KMS-11 (cell line): ENCODE measurements around the gene CBY1.

Source experiments
- H2AFZ ChIP-seq: fragments of 200-600 bp; sonication (generic); 2 replicates; pipeline ENCODE4 v1.6.1; 2016; ENCODE audit warnings: antibody characterized with exemption, mixed run types, low read depth
- H3K27ac ChIP-seq: fragments of 200-600 bp; sonication (generic); 2 replicates; pipeline ENCODE4 v1.6.1; 2016; ENCODE audit warnings: mild to moderate bottlenecking, mixed run types
- H3K27me3 ChIP-seq: fragments of 200-600 bp; sonication (generic); 2 replicates; pipeline ENCODE4 v1.6.1; 2017; ENCODE audit warnings: mild to moderate bottlenecking, low read depth, mixed run types, moderate library complexity; ENCODE audit not compliant: insufficient read depth
- H3K36me3 ChIP-seq: fragments of 200-600 bp; sonication (generic); 2 replicates; pipeline ENCODE4 v1.6.1; 2017; ENCODE audit warnings: mild to moderate bottlenecking, mixed run types; ENCODE audit not compliant: insufficient read depth
- H3K4me1 ChIP-seq: fragments of 200-600 bp; sonication (generic); 2 replicates; pipeline ENCODE4 v1.6.1; 2016; ENCODE audit warnings: mild to moderate bottlenecking, low read depth, mixed run types; ENCODE audit not compliant: poor library complexity, severe bottlenecking
- H3K4me2 ChIP-seq: fragments of 200-600 bp; sonication (generic); 2 replicates; pipeline ENCODE4 v1.7.0; 2016; ENCODE audit warnings: mild to moderate bottlenecking, mixed run types
- H3K4me3 ChIP-seq: fragments of 200-600 bp; sonication (generic); IDR thresholded peaks from 2 replicates; pipeline ENCODE4 v1.6.1; 2017; ENCODE audit warnings: low read depth, low read length, mixed read lengths; ENCODE audit not compliant: insufficient read depth
- H3K79me2 ChIP-seq: fragments of 200-600 bp; sonication (generic); 2 replicates; pipeline ENCODE4 v1.6.1; 2016; ENCODE audit warnings: low read depth, mixed run types; ENCODE audit not compliant: insufficient read depth
- H3K9ac ChIP-seq: fragments of 200-600 bp; sonication (generic); 2 replicates; pipeline ENCODE4 v1.6.1; 2016; ENCODE audit warnings: mild to moderate bottlenecking, mixed run types
- H4K20me1 ChIP-seq: fragments of 200-600 bp; sonication (generic); 2 replicates; pipeline ENCODE4 v1.6.1; 2016; ENCODE audit warnings: mild to moderate bottlenecking, mixed run types; ENCODE audit not compliant: insufficient read depth
- CTCF ChIP-seq: fragments of 200-600 bp; sonication (generic); conservative IDR thresholded peaks from 2 replicates; pipeline ENCODE4 v1.6.1; 2017; ENCODE audit warnings: low read depth, mild to moderate bottlenecking, antibody characterized with exemption, low read length, moderate library complexity, mixed read lengths

Gene CBY1

GRCh38 chr22:38720350-38720749 is 63.9 kb downstream of the CBY1 start:
- H3K27me3 ChIP-seq = no peaks in the 10 kb centered on the region
- peaks cover 7% of the 10 kb centered on the region; the same call in 1 of the 2 replicates for H3K36me3 ChIP-seq
- no peaks in the 10 kb centered on the region for H4K20me1 ChIP-seq
- H3K79me2 ChIP-seq = 0 out of 2 replicates have a peak, but pooled peaks cover 1% of the 10 kb centered on the region
- no peak overlapping the region for H2AFZ ChIP-seq
- no peak for TF ChIP-seq CTCF
- no peak overlapping the region for H3K4me2 ChIP-seq
- H3K4me3 ChIP-seq = no peak overlapping the region
- H3K4me1 ChIP-seq = no peaks in the 10 kb centered on the region
- H3K9ac ChIP-seq = no peak overlapping the region
- no peak overlapping the region for H3K27ac ChIP-seq

GRCh38 chr22:38721551-38721950 is 65.1 kb downstream of the CBY1 start:
- Histone ChIP-seq H3K79me2 (no peaks in the 10 kb centered on the region), H3K4me1 (no peaks in the 10 kb centered on the region), H3K36me3 (peaks cover 7% of the 10 kb centered on the region; the same call in 1 of the 2 replicates), H2AFZ (no peak overlapping the region), H3K4me3 (no peak overlapping the region), H4K20me1 (no peaks in the 10 kb centered on the region), H3K27ac (no peak overlapping the region), H3K9ac (no peak overlapping the region), H3K4me2 (no peak overlapping the region), H3K27me3 (no peaks in the 10 kb centered on the region)
- TF ChIP-seq CTCF = no peak
